AG09309 (cell line): Measurements from ENCODE around the gene C2CD4A.
A peak's percentile ranks its signal among the peaks of the same experiment; 100 is the strongest.

Source experiments
- DNase-seq: peaks from one replicate; pipeline ENCODE4 v3.0.0-alpha.2; 2010; ENCODE audit warnings: low read depth
- H3K4me3 ChIP-seq: 2 replicates; pipeline ENCODE4 v1.5.1; 2011; ENCODE audit warnings: mild to moderate bottlenecking, low read depth, low read length, moderate library complexity; ENCODE audit not compliant: control insufficient read depth
- TF ChIP-seq, protein P1 (sequence below): IDR thresholded peaks from 2 replicates; pipeline ENCODE4 v1.5.1; 2011; ENCODE audit warnings: mild to moderate bottlenecking, low read depth, low read length, inconsistent platforms; ENCODE audit not compliant: insufficient read depth, control insufficient read depth; ENCODE audit errors: missing control alignments

The C2CD4A gene

DNA sequence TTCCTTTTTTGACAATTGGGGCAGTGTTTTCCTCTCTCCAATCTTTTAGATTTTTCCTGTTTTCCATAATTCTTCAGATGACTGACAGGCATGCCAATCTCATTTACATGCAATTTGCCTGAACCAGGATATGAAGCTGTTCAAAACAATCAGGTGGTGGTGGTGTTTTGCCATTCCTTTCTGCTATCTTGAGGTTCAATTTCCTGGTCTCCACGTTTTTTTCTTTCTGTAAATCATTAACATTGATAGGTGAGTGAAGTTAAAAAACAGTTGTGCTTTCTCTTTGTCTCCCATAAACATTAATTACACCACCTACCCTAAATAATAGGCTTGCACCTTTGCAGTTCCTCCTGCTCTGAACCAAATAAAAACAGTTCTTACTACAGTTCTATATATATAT is 49.1 kb downstream of the C2CD4A start:
- DNase-seq = no peak
- H3K4me3 ChIP-seq = no peak overlapping the region
- TF ChIP-seq, protein P1, sequence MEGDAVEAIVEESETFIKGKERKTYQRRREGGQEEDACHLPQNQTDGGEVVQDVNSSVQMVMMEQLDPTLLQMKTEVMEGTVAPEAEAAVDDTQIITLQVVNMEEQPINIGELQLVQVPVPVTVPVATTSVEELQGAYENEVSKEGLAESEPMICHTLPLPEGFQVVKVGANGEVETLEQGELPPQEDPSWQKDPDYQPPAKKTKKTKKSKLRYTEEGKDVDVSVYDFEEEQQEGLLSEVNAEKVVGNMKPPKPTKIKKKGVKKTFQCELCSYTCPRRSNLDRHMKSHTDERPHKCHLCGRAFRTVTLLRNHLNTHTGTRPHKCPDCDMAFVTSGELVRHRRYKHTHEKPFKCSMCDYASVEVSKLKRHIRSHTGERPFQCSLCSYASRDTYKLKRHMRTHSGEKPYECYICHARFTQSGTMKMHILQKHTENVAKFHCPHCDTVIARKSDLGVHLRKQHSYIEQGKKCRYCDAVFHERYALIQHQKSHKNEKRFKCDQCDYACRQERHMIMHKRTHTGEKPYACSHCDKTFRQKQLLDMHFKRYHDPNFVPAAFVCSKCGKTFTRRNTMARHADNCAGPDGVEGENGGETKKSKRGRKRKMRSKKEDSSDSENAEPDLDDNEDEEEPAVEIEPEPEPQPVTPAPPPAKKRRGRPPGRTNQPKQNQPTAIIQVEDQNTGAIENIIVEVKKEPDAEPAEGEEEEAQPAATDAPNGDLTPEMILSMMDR = no peak

- DNase-seq = no peak
- TF ChIP-seq, protein P1 = no peak
Measured at GRCh38 chr15:62118520-62119226, 51.9 kb downstream of the C2CD4A start.

GRCh38 chr15:62119227-62119864 is 52.6 kb downstream of the C2CD4A start:
- TF ChIP-seq, protein P1 = no peak
- DNase-seq = peak; percentile 95
- peak overlapping the region; percentile 11 for H3K4me3 ChIP-seq

More at GRCh38 chr15:62118520-62119226, 51.9 kb downstream of the C2CD4A start:
- H3K4me3 ChIP-seq = no peak overlapping the region; the same call in 1 of the 2 replicates

- DNase-seq = no peak
- no peak overlapping the region for H3K4me3 ChIP-seq
- TF ChIP-seq, protein P1 = no peak
Measured at GRCh38 chr15:62119874-62120273, 53.1 kb downstream of the C2CD4A start.
